Tibial nerve (tissue), 4 donors: ENCODE measurements around the gene RSRC1. TPM values are rescaled to one million over a fixed set of nuclear protein-coding genes. Genes with fewer than 3 reads are reported as not detected.

Experiments used
- DNase-seq, 2 donors: peaks; one replicate each; pipeline ENCODE4 v3.0.0-alpha.2; 2019; ENCODE audit warnings: low spot score in 2 of 2
- H3K27ac ChIP-seq, 4 donors: fragments of 200-600 bp; sonication (generic) in 3 of 4; one replicate each; pipeline ENCODE4 v1.5.1; 2017 to 2019; ENCODE audit warnings: mild to moderate bottlenecking in 1 of 4
- H3K27me3 ChIP-seq, 2 donors: fragments of 200-600 bp; sonication (generic) in 1 of 2; one replicate each; pipeline versions ENCODE4 v1.5.1 to v1.6.0; 2017 to 2019
- H3K36me3 ChIP-seq, 3 donors: fragments of 200-600 bp; sonication (generic); one replicate each; pipeline ENCODE4 v1.5.1; 2018 to 2019
- H3K4me1 ChIP-seq, 4 donors: fragments of 200-600 bp; sonication (generic) in 3 of 4; one replicate each; pipeline ENCODE4 v1.5.1; 2017 to 2019
- H3K4me3 ChIP-seq, 4 donors: fragments of 200-600 bp; sonication (generic) in 3 of 4; one replicate each; pipeline ENCODE4 v1.5.1; 2017 to 2019; ENCODE audit warnings: mild to moderate bottlenecking in 1 of 4, moderate library complexity in 1 of 4
- H3K9me3 ChIP-seq, 4 donors: fragments of 200-600 bp; sonication (generic) in 3 of 4; one replicate each; pipeline ENCODE4 v1.5.1; 2017 to 2019
- EP300 ChIP-seq, 2 donors: sonication (generic); formaldehyde crosslinking; IDR thresholded peaks; one replicate each; pipeline ENCODE4 v1.6.1; 2017; ENCODE audit warnings: antibody characterized with exemption in 2 of 2, mild to moderate bottlenecking in 1 of 2
- POLR2A ChIP-seq, 2 donors: fragments of 450-650 bp; IDR thresholded peaks; one replicate each; pipeline ENCODE4 v1.6.1; 2017; ENCODE audit warnings: antibody characterized with exemption in 2 of 2, mild to moderate bottlenecking in 2 of 2, moderate library complexity in 2 of 2
- WGBS, 2 donors: methylation state at CpG; one replicate each; pipeline ENCODE4 v1.1.5; 2018; 5-methylcytosine and 5-hydroxymethylcytosine counted together
- total RNA-seq, 4 donors: library from RNA; depleted of rRNA; stranded (reverse); fragments of >200 nt; gene quantifications; one replicate each; pipeline ENCODE4 v1.1.0, GENCODE V29; 2016
- TF ChIP-seq, protein P1 (sequence below), 5 experiments: fragments of 200-600 bp in 3 of 5; fragments of 450-650 bp in 2 of 5; sonication (generic) in 3 of 5; IDR thresholded peaks; one replicate each; pipeline ENCODE4 v1.5.1; 2016 to 2019; ENCODE audit warnings: antibody characterized with exemption in 5 of 5, mild to moderate bottlenecking in 3 of 5, moderate library complexity in 2 of 5

The RSRC1 gene
- total RNA-seq, 4 donors from 2014 or later: 58.2 to 70.5 (median 68.6) TPM

DNA sequence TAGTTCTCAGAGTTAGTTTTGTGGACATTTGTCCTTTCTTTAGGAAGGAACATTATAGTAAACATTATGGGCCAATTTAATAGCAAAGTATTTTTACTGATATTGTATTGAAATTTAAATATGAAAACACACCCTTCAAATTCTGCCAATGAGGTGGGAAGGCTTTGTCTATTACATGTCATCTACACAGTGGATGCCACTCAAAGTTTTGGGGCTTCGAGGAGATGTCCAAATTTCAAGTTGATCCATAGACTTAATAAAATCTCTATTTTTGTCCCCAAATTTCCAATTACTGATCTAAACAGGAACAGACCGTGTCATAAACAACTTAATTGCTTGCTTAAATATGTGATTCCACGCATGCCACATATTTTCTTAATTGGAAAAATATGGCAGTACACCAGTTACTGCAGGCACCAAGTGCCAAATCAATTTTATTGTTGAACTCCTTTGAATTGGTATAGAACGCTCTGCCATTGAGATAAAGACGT, 5.4 kb upstream of the RSRC1 start:
- Histone ChIP-seq H3K4me1 (peaks cover 0 to 59% (median 26%) of the 10 kb centered on the region in 4 donors), H3K27ac (peak overlapping the region in 3 of 4 donors; percentile 69 to 88 (median 82)), H3K9me3 (no peaks in the 10 kb centered on the region), H3K27me3 (peaks cover 0 to 98% of the 10 kb centered on the region in 2 donors), H3K36me3 (no peaks in the 10 kb centered on the region), H3K4me3 (peak overlapping the region; percentile 0 to 61 (median 21))
- 27 to 28% methylated on average over 5 of the region's 5 CpGs for WGBS, 2 donors
- TF ChIP-seq EP300 (IDR thresholded peaks at IDR 0.05) (no peak), POLR2A (IDR thresholded peaks at IDR 0.05) (no peak)
- TF ChIP-seq, protein P1, sequence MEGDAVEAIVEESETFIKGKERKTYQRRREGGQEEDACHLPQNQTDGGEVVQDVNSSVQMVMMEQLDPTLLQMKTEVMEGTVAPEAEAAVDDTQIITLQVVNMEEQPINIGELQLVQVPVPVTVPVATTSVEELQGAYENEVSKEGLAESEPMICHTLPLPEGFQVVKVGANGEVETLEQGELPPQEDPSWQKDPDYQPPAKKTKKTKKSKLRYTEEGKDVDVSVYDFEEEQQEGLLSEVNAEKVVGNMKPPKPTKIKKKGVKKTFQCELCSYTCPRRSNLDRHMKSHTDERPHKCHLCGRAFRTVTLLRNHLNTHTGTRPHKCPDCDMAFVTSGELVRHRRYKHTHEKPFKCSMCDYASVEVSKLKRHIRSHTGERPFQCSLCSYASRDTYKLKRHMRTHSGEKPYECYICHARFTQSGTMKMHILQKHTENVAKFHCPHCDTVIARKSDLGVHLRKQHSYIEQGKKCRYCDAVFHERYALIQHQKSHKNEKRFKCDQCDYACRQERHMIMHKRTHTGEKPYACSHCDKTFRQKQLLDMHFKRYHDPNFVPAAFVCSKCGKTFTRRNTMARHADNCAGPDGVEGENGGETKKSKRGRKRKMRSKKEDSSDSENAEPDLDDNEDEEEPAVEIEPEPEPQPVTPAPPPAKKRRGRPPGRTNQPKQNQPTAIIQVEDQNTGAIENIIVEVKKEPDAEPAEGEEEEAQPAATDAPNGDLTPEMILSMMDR (IDR thresholded peaks at IDR 0.05): no peak
- no peak for DNase-seq

DNA sequence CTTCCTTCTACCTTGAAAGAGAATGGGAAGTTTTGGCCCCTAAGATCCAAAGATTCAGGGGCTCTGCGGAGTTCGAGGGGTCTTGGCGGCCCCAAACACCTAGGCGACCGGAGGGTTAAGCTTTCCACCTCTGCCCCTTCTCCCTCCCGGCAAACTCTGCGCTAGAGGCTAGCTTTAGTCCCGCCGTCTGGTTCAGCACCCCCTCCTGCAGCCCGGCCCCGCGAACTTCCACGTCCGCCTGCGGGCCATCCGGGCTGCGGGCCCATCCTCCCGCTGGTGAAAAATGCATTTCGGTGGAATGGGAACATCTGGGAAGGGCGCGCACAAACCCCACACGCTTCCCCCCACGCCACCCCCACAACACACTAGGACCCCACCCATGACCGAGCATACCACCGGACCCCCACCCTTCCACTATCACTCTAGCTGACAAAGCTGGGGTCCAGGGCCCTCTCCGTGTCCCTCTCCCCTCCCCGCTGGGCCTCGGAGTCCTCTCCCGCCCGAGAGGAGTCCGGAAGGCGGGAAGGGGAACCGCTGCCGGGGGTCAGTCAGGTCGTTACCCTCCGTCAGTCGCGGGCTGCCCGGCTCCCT, 4.7 kb upstream of the RSRC1 start:
- WGBS, 2 donors: 0 to 12% methylated on average over 6 to 8 of the region's 39 CpGs
- peak overlapping the region; percentile 36 to 61 (median 38) for H3K4me3 ChIP-seq
- TF ChIP-seq, protein P1 (IDR thresholded peaks at IDR 0.05): no peak
- no peak for TF ChIP-seq EP300 (IDR thresholded peaks at IDR 0.05)
- peaks cover 0 to 60% (median 27%) of the 10 kb centered on the region in 4 donors for H3K4me1 ChIP-seq
- peaks cover 0 to 93% of the 10 kb centered on the region in 2 donors for H3K27me3 ChIP-seq
- peak overlapping the region; percentile 35 to 88 (median 76) for H3K27ac ChIP-seq
- H3K36me3 ChIP-seq: no peaks in the 10 kb centered on the region
- H3K9me3 ChIP-seq: no peaks in the 10 kb centered on the region
- DNase-seq: peak in 1 of 2 donors; percentile 24

DNA sequence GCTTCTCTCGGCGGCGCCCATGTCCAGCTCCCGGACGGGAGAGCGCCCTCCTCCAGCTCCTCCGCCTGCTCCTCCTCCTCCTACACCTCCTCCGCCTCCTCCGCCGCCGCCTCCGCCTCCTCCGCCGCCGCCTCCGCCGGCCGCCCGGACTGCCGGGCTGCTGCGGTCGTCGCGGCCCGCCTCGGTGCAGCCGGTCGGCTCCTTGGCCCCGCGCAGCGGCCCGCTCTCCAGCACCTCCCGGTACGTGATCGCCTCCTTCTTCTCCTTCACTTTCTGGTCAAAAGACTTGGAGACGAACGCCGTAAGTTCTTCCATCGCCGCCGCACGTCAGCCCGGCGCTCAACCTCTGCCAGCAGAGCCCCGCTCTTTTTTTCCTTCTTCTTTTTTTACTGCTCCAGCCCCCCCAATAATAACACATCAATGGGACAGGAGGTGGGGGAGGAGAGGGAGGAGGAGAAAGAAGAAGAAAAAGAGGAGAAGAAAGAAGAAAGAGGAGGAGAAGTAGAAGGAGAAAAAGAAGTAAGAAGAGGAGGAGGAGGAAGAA, 4.1 kb upstream of the RSRC1 start:
- peak; percentile 39 to 51 for DNase-seq
- Histone ChIP-seq H3K36me3 (no peaks in the 10 kb centered on the region), H3K27me3 (peaks cover 0 to 87% of the 10 kb centered on the region in 2 donors), H3K9me3 (no peaks in the 10 kb centered on the region), H3K4me3 (peak overlapping the region; percentile 38 to 61 (median 43)), H3K4me1 (peaks cover 0 to 64% (median 30%) of the 10 kb centered on the region in 4 donors), H3K27ac (peak overlapping the region; percentile 35 to 88 (median 76))
- TF ChIP-seq, protein P1 (IDR thresholded peaks at IDR 0.05): no peak
- peak in 1 of 2 donors; percentile 46 for TF ChIP-seq POLR2A (IDR thresholded peaks at IDR 0.05)
- 1 to 3% methylated on average over 39 to 42 of the region's 45 CpGs for WGBS, 2 donors

DNA sequence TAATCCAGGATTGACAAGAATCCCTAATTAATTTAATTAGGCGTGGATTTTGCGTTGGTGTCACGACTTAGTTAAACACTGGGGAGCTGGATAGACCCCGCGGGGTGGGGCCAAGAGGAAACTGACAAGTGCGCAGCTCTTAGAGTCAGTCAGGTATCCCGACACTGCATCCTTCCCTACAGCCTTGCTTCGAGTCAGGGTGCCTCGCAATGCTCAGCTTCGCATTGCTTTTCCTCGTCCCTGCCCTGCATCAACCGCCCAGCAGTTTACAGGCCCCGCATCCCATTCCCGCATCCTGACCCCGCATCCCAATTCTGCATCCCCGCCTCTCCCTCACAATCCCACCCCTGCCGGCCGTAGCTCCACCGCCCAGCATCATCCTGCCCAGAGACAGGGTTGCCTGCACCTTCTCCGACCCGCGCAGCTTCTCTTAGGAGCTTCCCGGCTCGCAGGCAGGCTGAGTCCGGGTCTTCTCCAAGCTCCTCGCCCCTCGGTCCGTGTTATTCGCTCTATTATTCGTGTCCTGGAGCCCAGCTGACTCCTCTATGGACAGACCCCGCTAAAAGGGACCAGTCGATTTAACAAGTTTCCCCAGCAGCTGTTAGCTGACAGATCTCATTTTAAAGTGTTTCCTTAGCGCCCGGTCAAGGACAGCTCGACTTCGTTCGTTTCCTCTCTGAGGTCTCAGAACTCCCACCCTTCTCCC, 3.0 kb upstream of the RSRC1 start:
- H3K4me1 ChIP-seq: peaks cover 0 to 75% (median 32%) of the 10 kb centered on the region in 4 donors
- TF ChIP-seq, protein P1 (IDR thresholded peaks at IDR 0.05): no peak
- TF ChIP-seq EP300 (IDR thresholded peaks at IDR 0.05): peak in 1 of 2 donors; percentile 36
- peak overlapping the region in 3 of 4 donors; percentile 2 to 88 (median 82) for H3K27ac ChIP-seq
- H3K27me3 ChIP-seq: peaks cover 0 to 76% of the 10 kb centered on the region in 2 donors
- H3K9me3 ChIP-seq: no peaks in the 10 kb centered on the region
- peak in 1 of 2 donors; percentile 42 for DNase-seq
- no peaks in the 10 kb centered on the region for H3K36me3 ChIP-seq
- WGBS, 2 donors: 3 to 4% methylated on average over 37 of the region's 37 CpGs
- H3K4me3 ChIP-seq: peak overlapping the region; percentile 38 to 61 (median 43)
